Activated CD8-positive, alpha-beta T cell treated with anti-CD3 and anti-CD28 coated beads, Interleukin-2, amount 10 ng/mL, durations not matched to agents 7 days and 5 days (primary cell): Measurements from ENCODE around the gene TUBGCP5. TPM values are rescaled to one million over a fixed set of nuclear protein-coding genes. Genes with fewer than 3 reads are reported as not detected.

Source experiments
- ATAC-seq: fragments of 150-1000 bp; cut with Tn5 transposase; one replicate; pipeline ENCODE4 v1.10.0; 2021; ENCODE audit warnings: moderate library complexity
- CTCF ChIA-PET: fragments of 350-600 bp; sonication (Branson Sonifier 250); formaldehyde crosslinking; loops from one replicate; lab custom pipeline; 2021; ENCODE audit warnings: antibody characterized with exemption; lab: Charles Lee
- POLR2A ChIA-PET: fragments of 350-600 bp; sonication (Branson Sonifier 250); formaldehyde crosslinking; loops from one replicate; lab custom pipeline; 2021; ENCODE audit warnings: antibody characterized with exemption; lab: Charles Lee
- DNase-seq: peaks from one replicate; pipeline ENCODE4 v3.0.0-alpha.2; 2020
- H3K27ac Mint-ChIP-seq: one replicate; pipeline ENCODE4 v1.8.0; 2021; ENCODE audit warnings: mild to moderate bottlenecking, mixed read lengths
- H3K27me3 Mint-ChIP-seq: one replicate; pipeline ENCODE4 v1.8.0; 2021; ENCODE audit warnings: low read depth, mixed read lengths
- H3K36me3 Mint-ChIP-seq: one replicate; pipeline ENCODE4 v1.8.0; 2021; ENCODE audit warnings: low read depth, mixed read lengths
- H3K4me1 Mint-ChIP-seq: one replicate; pipeline ENCODE4 v1.8.0; 2021; ENCODE audit warnings: low read depth, mixed read lengths
- H3K4me3 Mint-ChIP-seq: one replicate; pipeline ENCODE4 v1.8.0; 2021; ENCODE audit warnings: mild to moderate bottlenecking, mixed read lengths
- H3K9me3 Mint-ChIP-seq: one replicate; pipeline ENCODE4 v1.8.0; 2022; ENCODE audit warnings: mixed read lengths; ENCODE audit not compliant: insufficient read depth
- total RNA-seq, 2 experiments: library from RNA; stranded (reverse); gene quantifications; one replicate each; pipeline ENCODE4 v1.2.3, GENCODE V29; 2021

Gene TUBGCP5
- total RNA-seq, 2 experiments from 2014 or later = 25.3 to 27.3 TPM

DNA sequence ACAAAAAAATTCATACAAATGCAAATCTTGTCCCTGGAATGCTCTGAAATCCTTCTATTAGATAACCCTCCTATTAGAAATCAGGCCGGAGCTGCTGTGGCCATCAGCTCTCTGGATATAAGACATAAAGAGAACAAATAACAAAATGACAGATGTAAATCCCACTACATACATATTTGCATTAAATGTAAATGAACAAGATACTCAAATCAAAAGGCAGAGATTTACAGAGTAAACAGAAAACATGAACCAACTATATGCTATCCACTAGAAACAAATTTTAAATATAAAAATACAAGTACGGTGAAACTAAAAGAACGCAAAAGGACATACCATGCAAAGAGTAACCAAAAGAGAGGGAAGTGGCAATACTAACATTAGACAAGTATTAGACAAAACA is 69.9 kb downstream of the TUBGCP5 start:
- ATAC-seq = no peak
- DNase-seq = no peak
- POLR2A ChIA-PET = no interaction called here
- no peak overlapping the region for H3K4me3 Mint-ChIP-seq
- CTCF ChIA-PET = no interaction called here
- H3K36me3 Mint-ChIP-seq = no peaks in the 10 kb centered on the region
- peaks cover 10% of the 10 kb centered on the region for H3K9me3 Mint-ChIP-seq
- no peak overlapping the region for H3K27ac Mint-ChIP-seq
- H3K4me1 Mint-ChIP-seq = no peaks in the 10 kb centered on the region
- peaks cover 3% of the 10 kb centered on the region for H3K27me3 Mint-ChIP-seq

DNA sequence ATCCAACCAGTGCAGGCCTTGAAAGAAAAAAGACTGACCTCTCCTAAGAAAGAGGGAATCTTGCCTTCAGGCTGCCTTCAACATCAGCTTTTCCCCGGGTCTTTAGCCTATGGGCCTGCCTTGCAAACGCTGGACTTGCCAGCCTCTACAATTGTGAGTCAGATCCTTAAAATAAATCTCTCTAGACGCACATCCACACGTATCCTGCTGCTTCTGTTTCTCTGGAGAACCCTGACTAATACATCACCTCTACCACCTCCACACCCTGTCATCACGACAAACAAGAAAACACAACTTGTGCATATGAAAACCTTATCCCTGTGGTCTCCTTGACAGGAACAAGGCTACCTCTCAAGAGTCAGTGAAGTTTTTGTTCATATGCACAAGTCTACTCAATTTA is 71.0 kb downstream of the TUBGCP5 start:
- ATAC-seq = no peak
- H3K27me3 Mint-ChIP-seq = peaks cover 1% of the 10 kb centered on the region
- ChIA-PET CTCF (no interaction called here), POLR2A (no interaction called here)
- H3K4me3 Mint-ChIP-seq = no peak overlapping the region
- no peak overlapping the region for H3K27ac Mint-ChIP-seq
- peaks cover 10% of the 10 kb centered on the region for H3K9me3 Mint-ChIP-seq
- no peak for DNase-seq
- no peaks in the 10 kb centered on the region for H3K36me3 Mint-ChIP-seq
- H3K4me1 Mint-ChIP-seq = no peaks in the 10 kb centered on the region

DNA sequence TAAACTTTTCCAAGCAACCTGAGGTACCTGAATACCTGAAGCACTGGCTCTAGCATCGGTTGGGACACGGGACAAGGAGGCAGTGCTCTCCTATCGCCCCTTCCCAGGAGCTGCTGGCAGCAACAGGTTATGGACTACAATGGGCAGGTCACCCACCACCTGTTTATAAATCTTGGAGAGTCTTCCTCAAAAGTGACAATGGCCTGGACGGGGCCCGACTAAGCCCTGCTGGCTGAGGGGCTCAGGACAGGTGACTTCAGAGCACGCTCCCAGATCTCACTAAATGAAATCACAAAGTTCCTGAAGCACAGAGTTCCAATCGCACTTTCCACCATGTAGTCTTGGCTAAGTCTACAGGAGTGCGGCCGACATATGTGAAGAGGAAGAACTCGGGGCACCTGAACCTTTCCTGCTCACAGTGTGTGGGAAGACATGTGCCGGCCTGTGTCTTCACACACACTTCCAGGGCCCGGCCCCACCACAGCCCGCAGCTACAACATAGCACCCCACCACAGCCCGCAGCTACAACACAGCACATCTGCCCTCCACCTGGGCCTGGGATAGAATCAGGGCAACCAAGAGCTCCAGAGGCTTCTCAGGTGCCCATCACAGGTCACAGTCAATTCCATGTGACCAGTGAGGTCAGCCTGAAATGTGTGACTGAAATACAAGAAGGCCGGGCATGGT is 72.1 kb downstream of the TUBGCP5 start:
- ChIA-PET POLR2A (no interaction called here), CTCF (no interaction called here)
- H3K27ac Mint-ChIP-seq = no peak overlapping the region
- H3K4me3 Mint-ChIP-seq = no peak overlapping the region
- ATAC-seq (no peak), DNase-seq (no peak)
- no peaks in the 10 kb centered on the region for H3K36me3 Mint-ChIP-seq
- no peaks in the 10 kb centered on the region for H3K27me3 Mint-ChIP-seq
- H3K4me1 Mint-ChIP-seq = no peaks in the 10 kb centered on the region
- peaks cover 10% of the 10 kb centered on the region for H3K9me3 Mint-ChIP-seq

DNA sequence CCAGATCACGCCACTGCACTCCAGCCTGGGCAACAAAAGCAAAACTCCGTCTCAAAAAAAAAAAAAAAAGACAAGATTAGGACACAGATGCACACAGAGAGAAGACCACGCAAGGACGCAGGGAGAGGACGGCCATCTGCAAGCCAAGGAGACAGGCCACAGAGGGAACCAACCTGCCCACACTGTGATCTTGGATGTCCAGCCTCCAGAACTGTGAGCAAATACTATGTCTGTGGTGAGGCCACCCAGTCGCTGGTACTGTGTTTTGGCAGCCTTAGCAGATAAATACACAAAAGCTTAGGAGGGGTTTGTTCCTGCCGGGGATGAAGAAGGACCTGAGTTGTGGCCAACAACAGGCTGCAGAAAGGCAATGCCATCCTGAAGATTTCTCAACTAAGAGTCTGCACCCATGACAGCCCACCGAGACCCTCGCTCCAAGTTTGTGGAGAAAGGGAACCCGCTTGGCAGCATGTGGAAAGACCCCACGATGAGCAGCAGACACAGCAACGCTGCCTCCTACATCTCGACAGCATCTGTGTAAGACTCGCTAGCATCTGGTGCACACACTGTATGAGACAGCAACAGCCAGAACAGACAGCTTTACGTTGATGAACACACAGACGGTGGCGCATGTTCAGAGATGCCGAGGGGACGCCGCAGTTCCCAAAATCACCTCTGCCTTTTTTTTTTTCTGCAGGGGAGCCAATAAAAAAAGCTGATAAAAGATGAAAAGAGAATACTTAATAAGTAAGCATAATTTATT is 72.9 kb downstream of the TUBGCP5 start:
- DNase-seq (no peak), ATAC-seq (no peak)
- ChIA-PET POLR2A (no interaction called here), CTCF (no interaction called here)
- H3K36me3 Mint-ChIP-seq = no peaks in the 10 kb centered on the region
- no peaks in the 10 kb centered on the region for H3K27me3 Mint-ChIP-seq
- H3K27ac Mint-ChIP-seq = no peak overlapping the region
- no peak overlapping the region for H3K4me3 Mint-ChIP-seq
- no peaks in the 10 kb centered on the region for H3K4me1 Mint-ChIP-seq
- H3K9me3 Mint-ChIP-seq = peaks cover 10% of the 10 kb centered on the region

DNA sequence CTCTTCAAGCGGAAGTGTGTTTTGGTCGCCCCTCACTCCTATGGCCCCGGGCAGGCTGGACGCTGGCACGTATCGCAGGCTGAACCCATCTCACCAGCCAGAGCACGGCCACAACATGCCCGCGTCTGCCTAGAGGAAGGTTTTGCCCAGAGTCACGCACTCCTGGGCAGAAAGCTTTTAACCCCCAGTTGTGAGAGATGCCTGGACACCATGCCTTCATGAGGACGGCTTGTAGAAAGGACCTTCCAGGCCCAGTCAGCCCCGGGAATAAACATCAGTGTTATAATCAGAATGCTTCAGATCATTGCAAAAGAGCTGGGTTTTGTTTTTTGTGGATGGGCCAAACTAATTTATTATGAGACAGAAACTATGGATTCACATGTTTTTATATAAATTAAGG is 75.7 kb downstream of the TUBGCP5 start:
- H3K4me1 Mint-ChIP-seq = no peaks in the 10 kb centered on the region
- CTCF ChIA-PET = no interaction called here
- no peak overlapping the region for H3K4me3 Mint-ChIP-seq
- no peaks in the 10 kb centered on the region for H3K9me3 Mint-ChIP-seq
- POLR2A ChIA-PET = no interaction called here
- H3K27ac Mint-ChIP-seq = no peak overlapping the region
- ATAC-seq = no peak
- DNase-seq = no peak
- H3K27me3 Mint-ChIP-seq = no peaks in the 10 kb centered on the region
- H3K36me3 Mint-ChIP-seq = no peaks in the 10 kb centered on the region

DNA sequence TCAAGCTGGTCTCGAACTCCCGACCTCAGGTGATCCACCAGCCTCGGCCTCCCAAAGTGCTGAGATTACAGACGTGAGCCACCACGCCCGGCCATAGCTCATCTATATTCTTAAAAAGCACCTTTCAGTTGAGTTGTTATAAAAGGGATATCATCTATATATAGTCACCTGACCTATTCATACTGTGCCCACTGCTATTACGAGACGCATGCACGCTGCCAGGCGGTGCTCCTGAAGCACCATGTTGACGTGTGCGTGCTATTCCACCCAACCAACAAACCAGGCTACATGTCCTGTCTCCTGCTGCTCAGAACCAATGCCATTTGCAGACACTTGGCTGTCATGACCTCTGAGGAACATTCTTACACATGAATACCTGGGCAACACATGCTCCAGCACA is 76.8 kb downstream of the TUBGCP5 start:
- Mint-ChIP-seq H3K27me3 (no peaks in the 10 kb centered on the region), H3K27ac (no peak overlapping the region), H3K4me1 (no peaks in the 10 kb centered on the region), H3K9me3 (no peaks in the 10 kb centered on the region), H3K36me3 (no peaks in the 10 kb centered on the region), H3K4me3 (no peak overlapping the region)
- POLR2A ChIA-PET = no interaction called here
- no peak for DNase-seq
- CTCF ChIA-PET = no interaction called here
- ATAC-seq = no peak

DNA sequence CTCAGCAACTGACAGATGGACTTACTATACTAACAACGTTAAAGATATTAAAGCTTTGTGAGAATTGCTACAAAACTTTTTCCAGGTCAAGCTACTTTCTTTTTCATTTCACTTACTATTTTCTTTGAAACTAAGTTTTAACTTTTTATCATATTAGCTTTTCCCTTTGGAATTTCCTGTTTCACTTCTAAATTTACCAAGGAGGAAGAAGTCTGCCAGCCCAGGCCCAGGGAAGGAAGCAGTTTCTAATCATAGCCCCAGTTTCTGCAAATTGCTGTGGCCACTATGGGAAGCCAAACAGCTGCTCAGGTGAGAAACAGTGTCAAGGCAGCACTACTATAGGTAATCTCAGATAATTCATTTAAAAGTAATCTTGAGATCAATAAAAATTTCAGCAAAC is 77.6 kb downstream of the TUBGCP5 start:
- ATAC-seq = no peak
- CTCF ChIA-PET = no interaction called here
- no peak for DNase-seq
- POLR2A ChIA-PET = no interaction called here
- Mint-ChIP-seq H3K4me3 (no peak overlapping the region), H3K27ac (no peak overlapping the region), H3K27me3 (no peaks in the 10 kb centered on the region), H3K9me3 (no peaks in the 10 kb centered on the region), H3K4me1 (no peaks in the 10 kb centered on the region), H3K36me3 (no peaks in the 10 kb centered on the region)

DNA sequence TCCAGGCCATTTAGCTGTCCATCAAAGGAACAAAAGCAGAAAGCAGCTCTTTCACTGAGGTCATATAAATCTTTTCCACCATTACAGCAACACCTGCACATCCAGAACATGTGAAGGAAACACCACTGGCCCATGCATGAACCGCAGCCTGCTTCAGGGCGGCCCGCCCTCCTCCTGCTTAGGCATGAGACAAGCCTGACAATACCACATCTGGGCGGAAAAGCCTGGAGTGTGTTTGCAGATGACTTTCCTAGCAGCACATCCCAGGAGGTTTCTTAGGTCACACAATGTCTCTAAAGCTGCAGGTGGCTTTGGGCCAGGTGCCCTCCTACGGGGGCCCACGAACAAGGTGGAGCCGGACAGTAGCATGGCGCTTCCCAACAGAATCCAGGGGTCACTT is 78.8 kb downstream of the TUBGCP5 start:
- H3K36me3 Mint-ChIP-seq = no peaks in the 10 kb centered on the region
- no peak for ATAC-seq
- no peak for DNase-seq
- H3K27ac Mint-ChIP-seq = no peak overlapping the region
- CTCF ChIA-PET = no interaction called here
- H3K4me3 Mint-ChIP-seq = no peak overlapping the region
- POLR2A ChIA-PET = interaction anchor here (0.8 kb wide), 1 partner anchor 48 kb away, joined by 3 read pairs; no protein-coding TSS in a partner anchor
- H3K27me3 Mint-ChIP-seq = no peaks in the 10 kb centered on the region
- H3K4me1 Mint-ChIP-seq = no peaks in the 10 kb centered on the region
- H3K9me3 Mint-ChIP-seq = no peaks in the 10 kb centered on the region

DNA sequence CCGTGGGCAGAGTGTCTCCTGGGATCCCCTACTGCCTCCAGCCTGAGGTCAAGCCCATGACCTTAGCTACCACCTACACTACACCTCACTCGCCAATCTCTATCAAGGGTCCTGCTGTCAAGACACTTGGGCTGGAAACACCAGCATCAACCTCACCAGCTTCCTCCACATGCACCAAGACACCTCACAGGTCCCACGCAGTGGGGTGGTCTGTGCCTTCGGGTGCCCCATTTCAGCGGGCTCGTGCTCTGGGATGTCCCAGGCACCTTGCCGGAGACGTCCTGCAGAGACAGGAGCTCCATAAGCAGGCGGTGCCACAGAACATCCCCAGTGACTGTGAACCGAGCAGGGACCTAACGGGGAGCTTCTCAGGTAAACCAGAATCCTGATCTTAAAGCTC is 79.2 kb downstream of the TUBGCP5 start:
- Mint-ChIP-seq H3K27me3 (no peaks in the 10 kb centered on the region), H3K4me1 (no peaks in the 10 kb centered on the region), H3K4me3 (no peak overlapping the region), H3K9me3 (no peaks in the 10 kb centered on the region), H3K27ac (no peak overlapping the region), H3K36me3 (no peaks in the 10 kb centered on the region)
- POLR2A ChIA-PET = interaction anchor here (0.8 kb wide), 1 partner anchor 49 kb away, joined by 3 read pairs; no protein-coding TSS in a partner anchor
- DNase-seq = no peak
- no peak for ATAC-seq
- CTCF ChIA-PET = no interaction called here

DNA sequence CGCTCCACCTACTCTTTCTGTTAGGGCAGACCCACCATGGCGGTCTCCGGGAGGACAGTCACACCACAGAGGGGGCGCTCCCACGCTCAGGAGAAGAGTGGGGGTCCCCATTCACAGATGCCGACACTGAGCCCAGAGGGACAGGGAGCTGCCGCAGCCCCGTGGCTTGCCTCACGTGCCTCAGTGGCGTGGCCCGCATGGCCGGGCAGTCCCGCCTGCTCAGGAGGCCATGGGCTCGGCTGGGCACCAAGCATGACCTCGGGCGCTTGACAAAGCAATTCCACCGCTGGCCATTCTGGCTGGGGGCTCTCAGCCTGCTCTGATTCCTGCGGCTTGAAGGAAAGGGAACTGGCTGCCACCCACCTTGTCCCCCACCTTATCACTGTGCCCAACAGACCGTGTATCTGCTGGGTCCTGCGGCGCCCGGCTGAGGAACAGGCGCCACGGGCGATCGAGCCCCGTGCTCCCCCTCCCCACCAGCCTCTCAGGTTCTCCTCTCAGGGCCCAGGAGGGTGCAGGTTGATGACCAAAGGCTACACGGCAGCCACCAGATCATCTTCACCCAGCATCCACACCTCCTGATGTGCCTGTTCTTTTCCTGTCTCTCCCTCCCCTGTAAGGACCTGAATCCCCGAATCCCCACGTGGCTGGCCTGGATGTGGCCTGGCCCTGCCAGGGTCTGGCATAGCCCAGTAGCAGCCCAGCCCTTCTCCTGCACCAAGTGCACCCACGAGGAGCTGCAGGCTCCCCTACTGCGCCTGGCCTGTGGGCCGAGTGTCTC is 79.9 kb downstream of the TUBGCP5 start:
- Mint-ChIP-seq H3K4me1 (no peaks in the 10 kb centered on the region), H3K27me3 (no peaks in the 10 kb centered on the region), H3K36me3 (no peaks in the 10 kb centered on the region), H3K4me3 (no peak overlapping the region), H3K27ac (no peak overlapping the region), H3K9me3 (no peaks in the 10 kb centered on the region)
- CTCF ChIA-PET = no interaction called here
- POLR2A ChIA-PET = interaction anchor here (0.8 kb wide), 1 partner anchor 49 kb away, joined by 3 read pairs; no protein-coding TSS in a partner anchor
- DNase-seq = no peak
- ATAC-seq = no peak

DNA sequence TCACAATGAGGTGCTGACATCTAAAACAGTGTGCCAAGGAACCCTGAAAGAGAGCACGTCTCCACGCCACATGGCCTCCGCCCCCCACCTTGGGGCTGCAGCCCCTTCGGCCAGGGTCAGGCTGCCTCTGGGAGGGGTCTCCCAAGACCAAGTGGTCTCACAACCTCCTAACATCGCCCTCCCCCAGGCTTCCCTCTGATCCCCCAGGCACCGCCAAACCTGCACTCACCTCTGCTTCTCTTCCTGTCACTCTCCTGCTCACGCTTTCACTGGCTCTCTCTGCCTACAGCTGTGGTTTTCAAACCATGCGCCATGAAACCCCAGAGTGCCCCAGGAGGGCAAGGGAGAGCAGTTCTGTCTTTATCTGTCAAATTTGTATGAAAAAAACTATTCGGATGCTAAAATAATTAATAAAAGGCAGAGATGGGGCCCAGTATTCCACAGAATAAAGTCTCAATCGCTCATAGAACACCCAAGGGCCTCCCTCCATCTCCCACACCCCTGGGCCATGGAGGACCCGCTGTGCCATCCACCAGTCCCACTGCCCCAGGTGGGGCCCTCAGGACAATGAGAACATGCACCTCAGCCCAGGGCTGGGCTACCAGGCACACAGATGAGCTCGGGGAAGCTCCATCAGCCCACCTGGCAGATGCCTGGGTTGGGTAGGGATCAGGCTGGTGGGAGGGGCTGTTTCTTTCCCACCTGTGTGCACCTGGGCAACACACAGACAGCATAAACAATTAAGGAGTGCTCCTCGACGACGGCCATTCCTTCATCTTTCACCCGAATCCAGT is 80.7 kb downstream of the TUBGCP5 start:
- Mint-ChIP-seq H3K36me3 (no peaks in the 10 kb centered on the region), H3K9me3 (no peaks in the 10 kb centered on the region), H3K4me1 (no peaks in the 10 kb centered on the region), H3K27me3 (no peaks in the 10 kb centered on the region), H3K4me3 (no peak overlapping the region), H3K27ac (no peak overlapping the region)
- ATAC-seq (no peak), DNase-seq (no peak)
- CTCF ChIA-PET = no interaction called here
- POLR2A ChIA-PET = no interaction called here
